Measurements from ENCODE around the gene UTP14C.
"Not testable (repeated sequence)": the region's sequence is repeated elsewhere in the genome, so short reads cannot be mapped to it uniquely, and the experiment has no call there.

The UTP14C gene

DNA sequence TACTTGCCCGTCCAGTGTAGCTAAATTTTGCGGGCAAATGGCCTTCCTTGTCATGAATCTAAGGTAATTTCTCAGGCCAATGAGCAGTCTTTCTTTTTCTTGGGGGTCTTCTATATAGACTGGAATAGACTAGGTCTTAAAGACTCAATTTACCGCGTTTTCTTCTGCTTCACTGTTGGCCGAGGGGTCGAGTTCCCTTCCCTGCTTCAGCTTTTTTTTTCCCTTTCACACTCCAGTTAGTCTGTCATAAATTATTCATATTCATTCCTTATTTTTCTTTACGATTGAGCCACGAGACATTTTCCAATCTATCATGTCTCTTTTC is 12.0 kb upstream of the UTP14C start:
- no peaks in the 10 kb centered on the region for H3K27me3 ChIP-seq (ENCODE audit: control insufficient read depth in 2 of 2, insufficient read depth in 2 of 2, low read length in 2 of 2)
- H3K36me3 ChIP-seq (ENCODE audit: control insufficient read depth in 2 of 2, insufficient read depth in 2 of 2, low read length in 2 of 2), result peaks cover 0 to under 1% of the 10 kb centered on the region in 2 donors
- peak overlapping the region; percentile 87 to 94 for H3K4me3 ChIP-seq (ENCODE audit: low read length in 2 of 2)
- no peaks in the 10 kb centered on the region for H3K9me3 ChIP-seq (ENCODE audit: control insufficient read depth in 2 of 2, low read length in 2 of 2)
- H3K4me1 ChIP-seq (ENCODE audit: control insufficient read depth in 2 of 2, insufficient read depth in 2 of 2, low read length in 2 of 2), result peaks cover 11 to 15% of the 10 kb centered on the region in 2 donors
- H3K9ac ChIP-seq (ENCODE audit: low read depth in 1 of 2, low read length in 2 of 2), result peak overlapping the region; percentile 81 to 85
- H3K27ac ChIP-seq (ENCODE audit: low read depth in 2 of 2, low read length in 2 of 2), result peak overlapping the region; percentile 34 to 52

DNA sequence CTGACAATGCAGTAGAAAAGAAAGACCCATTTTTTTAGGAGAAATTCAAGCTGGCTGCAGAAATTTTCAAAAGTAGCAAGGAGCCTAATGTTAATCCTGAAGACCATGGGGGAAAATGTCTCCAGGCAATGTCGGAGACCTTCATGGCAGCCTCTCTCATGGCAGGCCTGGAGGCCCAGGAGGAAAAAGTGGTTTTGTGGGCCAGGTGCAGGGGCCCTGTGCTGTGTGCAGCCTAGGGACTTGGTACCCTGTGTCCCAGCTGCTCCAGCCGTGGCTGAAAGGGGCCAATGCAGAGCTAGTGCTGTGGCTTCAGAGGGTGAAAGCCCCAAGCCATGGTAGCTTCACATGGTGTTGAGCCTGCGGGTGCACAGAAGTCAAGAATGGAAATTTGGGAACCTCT is 8.2 kb upstream of the UTP14C start:
- Histone ChIP-seq H3K36me3 (ENCODE audit: control insufficient read depth in 2 of 2, insufficient read depth in 2 of 2, low read length in 2 of 2) (peaks cover 1 to 25% of the 10 kb centered on the region in 2 donors), H3K9me3 (ENCODE audit: control insufficient read depth in 2 of 2, low read length in 2 of 2) (no peaks in the 10 kb centered on the region), H3K27ac (ENCODE audit: low read depth in 2 of 2, low read length in 2 of 2) (no peak overlapping the region), H3K4me1 (ENCODE audit: control insufficient read depth in 2 of 2, insufficient read depth in 2 of 2, low read length in 2 of 2) (peaks cover 5 to 10% of the 10 kb centered on the region in 2 donors), H3K27me3 (ENCODE audit: control insufficient read depth in 2 of 2, insufficient read depth in 2 of 2, low read length in 2 of 2) (no peaks in the 10 kb centered on the region), H3K4me3 (ENCODE audit: low read length in 2 of 2) (no peak overlapping the region), H3K9ac (ENCODE audit: low read depth in 1 of 2, low read length in 2 of 2) (no peak overlapping the region)

DNA sequence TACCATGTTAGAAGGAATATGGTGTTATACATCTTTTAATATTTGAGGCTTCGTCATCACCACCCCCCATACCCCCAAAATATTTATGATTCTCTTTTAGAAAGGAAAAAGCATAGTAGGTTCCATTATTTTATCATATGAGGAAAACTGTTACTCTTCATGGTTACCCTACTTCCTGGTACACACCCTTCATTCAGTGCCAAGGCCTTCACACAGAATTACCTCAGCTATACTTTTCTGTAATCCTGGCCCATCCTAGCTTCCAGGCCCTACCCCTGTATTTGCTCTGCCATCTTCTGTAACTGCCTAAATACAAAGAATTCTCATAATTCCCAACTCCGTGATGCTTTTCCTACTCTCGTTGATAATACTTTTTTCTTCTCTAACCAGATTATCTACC is 4.3 kb upstream of the UTP14C start:
- no peak overlapping the region for H3K27ac ChIP-seq (ENCODE audit: low read depth in 2 of 2, low read length in 2 of 2)
- peaks cover 14 to 48% of the 10 kb centered on the region in 2 donors for H3K36me3 ChIP-seq (ENCODE audit: control insufficient read depth in 2 of 2, insufficient read depth in 2 of 2, low read length in 2 of 2)
- H3K9ac ChIP-seq (ENCODE audit: low read depth in 1 of 2, low read length in 2 of 2), result no peak overlapping the region
- H3K4me3 ChIP-seq (ENCODE audit: low read length in 2 of 2), result no peak overlapping the region
- no peaks in the 10 kb centered on the region for H3K4me1 ChIP-seq (ENCODE audit: control insufficient read depth in 2 of 2, insufficient read depth in 2 of 2, low read length in 2 of 2)
- no peaks in the 10 kb centered on the region for H3K9me3 ChIP-seq (ENCODE audit: control insufficient read depth in 2 of 2, low read length in 2 of 2)
- H3K27me3 ChIP-seq (ENCODE audit: control insufficient read depth in 2 of 2, insufficient read depth in 2 of 2, low read length in 2 of 2), result no peaks in the 10 kb centered on the region

DNA sequence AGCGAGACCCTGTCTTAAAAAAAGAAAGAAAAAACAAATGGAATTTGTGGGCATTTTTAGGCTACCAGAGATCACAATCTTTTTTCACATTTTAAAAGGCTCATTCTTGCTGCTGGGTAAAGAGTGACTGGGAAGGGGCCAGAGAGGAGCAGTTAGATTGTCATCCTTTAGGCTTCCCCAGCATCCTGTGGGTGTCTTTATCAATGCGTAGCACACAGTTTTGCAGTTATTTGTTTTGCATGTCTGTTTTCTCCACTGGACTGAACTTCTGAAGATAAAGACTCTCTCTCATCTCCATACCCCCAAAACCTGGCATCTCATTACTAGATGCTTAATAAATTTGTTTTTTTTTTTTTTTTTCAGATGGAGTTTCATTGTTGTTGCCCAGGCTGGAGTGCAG is 2.1 kb upstream of the UTP14C start:
- no peak overlapping the region for H3K9ac ChIP-seq (ENCODE audit: low read depth in 1 of 2, low read length in 2 of 2)
- no peaks in the 10 kb centered on the region for H3K9me3 ChIP-seq (ENCODE audit: control insufficient read depth in 2 of 2, low read length in 2 of 2)
- peaks cover 18 to 64% of the 10 kb centered on the region in 2 donors for H3K36me3 ChIP-seq (ENCODE audit: control insufficient read depth in 2 of 2, insufficient read depth in 2 of 2, low read length in 2 of 2)
- no peaks in the 10 kb centered on the region for H3K4me1 ChIP-seq (ENCODE audit: control insufficient read depth in 2 of 2, insufficient read depth in 2 of 2, low read length in 2 of 2)
- H3K4me3 ChIP-seq (ENCODE audit: low read length in 2 of 2), result no peak overlapping the region
- no peak overlapping the region for H3K27ac ChIP-seq (ENCODE audit: low read depth in 2 of 2, low read length in 2 of 2)
- no peaks in the 10 kb centered on the region for H3K27me3 ChIP-seq (ENCODE audit: control insufficient read depth in 2 of 2, insufficient read depth in 2 of 2, low read length in 2 of 2)

DNA sequence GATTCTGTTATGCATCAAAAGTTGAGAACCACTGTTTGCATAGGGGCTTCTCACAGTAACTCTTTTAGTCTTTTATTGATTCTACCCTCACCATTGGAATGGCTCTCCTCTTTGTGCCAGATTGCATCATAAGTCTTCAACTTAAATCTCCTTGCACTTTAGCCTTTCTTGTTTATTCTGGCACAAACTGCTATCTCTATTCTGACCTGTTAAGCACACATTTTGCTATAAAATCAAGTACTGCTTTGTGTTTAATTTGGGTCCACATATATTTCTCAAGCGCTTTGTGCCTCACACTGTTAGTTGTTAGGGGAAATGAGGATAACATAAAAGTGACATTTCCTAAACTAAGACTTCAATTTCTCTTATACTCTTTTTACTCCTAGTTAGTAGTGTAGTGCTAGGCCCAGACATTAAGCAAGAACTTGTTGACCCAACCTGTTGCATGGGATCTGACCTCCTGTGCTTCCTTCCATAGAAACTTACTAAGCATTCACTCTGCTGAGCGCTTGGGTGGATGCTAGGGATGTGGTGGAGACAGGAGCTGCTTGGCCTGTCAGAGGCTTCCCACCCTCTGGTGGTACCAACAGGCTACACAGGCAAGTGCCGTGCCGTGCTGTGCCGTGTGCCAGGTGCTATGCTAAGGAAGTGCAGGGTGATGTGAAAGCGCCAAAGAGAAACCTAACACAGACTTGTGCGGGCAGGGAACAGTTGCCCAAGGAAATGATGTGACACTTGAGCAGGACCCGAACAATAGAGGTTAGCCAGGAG is 1.2 kb downstream of the UTP14C start:
- Histone ChIP-seq H3K36me3 (ENCODE audit: control insufficient read depth in 2 of 2, insufficient read depth in 2 of 2, low read length in 2 of 2) (peaks cover 22 to 51% of the 10 kb centered on the region in 2 donors), H3K9me3 (ENCODE audit: control insufficient read depth in 2 of 2, low read length in 2 of 2) (no peaks in the 10 kb centered on the region), H3K4me1 (ENCODE audit: control insufficient read depth in 2 of 2, insufficient read depth in 2 of 2, low read length in 2 of 2) (no peaks in the 10 kb centered on the region), H3K4me3 (ENCODE audit: low read length in 2 of 2) (no peak overlapping the region), H3K27me3 (ENCODE audit: control insufficient read depth in 2 of 2, insufficient read depth in 2 of 2, low read length in 2 of 2) (no peaks in the 10 kb centered on the region), H3K9ac (ENCODE audit: low read depth in 1 of 2, low read length in 2 of 2) (no peak overlapping the region), H3K27ac (ENCODE audit: low read depth in 2 of 2, low read length in 2 of 2) (no peak overlapping the region)

DNA sequence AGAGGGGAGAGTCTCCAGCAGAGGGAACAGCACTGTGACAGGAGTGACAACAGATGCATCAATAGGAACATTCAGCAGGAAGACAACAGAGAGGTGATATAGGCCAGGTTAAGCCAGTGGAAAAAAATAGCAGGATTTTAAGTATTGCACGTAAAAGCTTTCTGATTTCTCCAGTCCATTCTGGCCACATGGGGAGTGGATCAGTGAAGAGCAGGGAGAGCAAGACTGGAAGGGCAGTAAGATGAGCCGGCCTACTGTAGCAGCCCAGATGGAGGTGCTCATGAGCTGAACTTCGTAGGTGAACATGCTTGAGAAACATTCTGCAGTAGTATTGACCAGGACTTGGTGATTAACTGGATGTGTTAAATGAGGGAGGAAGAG is 1.7 kb downstream of the UTP14C start:
- H3K27me3 ChIP-seq (ENCODE audit: control insufficient read depth in 2 of 2, insufficient read depth in 2 of 2, low read length in 2 of 2), result no peaks in the 10 kb centered on the region
- no peak overlapping the region for H3K27ac ChIP-seq (ENCODE audit: low read depth in 2 of 2, low read length in 2 of 2)
- H3K9ac ChIP-seq (ENCODE audit: low read depth in 1 of 2, low read length in 2 of 2), result no peak overlapping the region
- peaks cover 21 to 45% of the 10 kb centered on the region in 2 donors for H3K36me3 ChIP-seq (ENCODE audit: control insufficient read depth in 2 of 2, insufficient read depth in 2 of 2, low read length in 2 of 2)
- H3K9me3 ChIP-seq (ENCODE audit: control insufficient read depth in 2 of 2, low read length in 2 of 2), result no peaks in the 10 kb centered on the region
- H3K4me1 ChIP-seq (ENCODE audit: control insufficient read depth in 2 of 2, insufficient read depth in 2 of 2, low read length in 2 of 2), result no peaks in the 10 kb centered on the region
- H3K4me3 ChIP-seq (ENCODE audit: low read length in 2 of 2), result no peak overlapping the region

DNA sequence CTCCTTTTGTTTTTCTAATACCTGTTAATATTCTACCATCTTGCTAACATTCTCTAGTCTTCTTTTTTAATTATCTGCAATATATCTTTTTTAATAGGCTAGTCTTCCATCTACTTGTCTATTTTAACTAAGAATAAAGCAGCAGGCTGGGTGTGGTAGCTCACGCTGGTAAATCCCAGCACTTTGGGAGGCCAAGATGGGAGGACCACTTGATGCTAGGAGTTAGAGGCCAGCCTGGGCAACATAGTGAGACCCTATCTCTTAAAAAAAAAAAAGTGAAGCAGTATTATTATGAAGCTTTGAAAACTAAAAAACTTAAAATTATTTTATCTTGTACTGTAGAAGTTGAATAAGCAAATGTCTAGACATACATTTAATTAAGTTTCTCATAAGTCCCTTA is 3.3 kb downstream of the UTP14C start:
- no peaks in the 10 kb centered on the region for H3K27me3 ChIP-seq (ENCODE audit: control insufficient read depth in 2 of 2, insufficient read depth in 2 of 2, low read length in 2 of 2)
- no peak overlapping the region for H3K9ac ChIP-seq (ENCODE audit: low read depth in 1 of 2, low read length in 2 of 2)
- no peaks in the 10 kb centered on the region for H3K4me1 ChIP-seq (ENCODE audit: control insufficient read depth in 2 of 2, insufficient read depth in 2 of 2, low read length in 2 of 2)
- H3K4me3 ChIP-seq (ENCODE audit: low read length in 2 of 2), result no peak overlapping the region
- no peak overlapping the region for H3K27ac ChIP-seq (ENCODE audit: low read depth in 2 of 2, low read length in 2 of 2)
- no peaks in the 10 kb centered on the region for H3K9me3 ChIP-seq (ENCODE audit: control insufficient read depth in 2 of 2, low read length in 2 of 2)
- H3K36me3 ChIP-seq (ENCODE audit: control insufficient read depth in 2 of 2, insufficient read depth in 2 of 2, low read length in 2 of 2), result peaks cover 15 to 34% of the 10 kb centered on the region in 2 donors

DNA sequence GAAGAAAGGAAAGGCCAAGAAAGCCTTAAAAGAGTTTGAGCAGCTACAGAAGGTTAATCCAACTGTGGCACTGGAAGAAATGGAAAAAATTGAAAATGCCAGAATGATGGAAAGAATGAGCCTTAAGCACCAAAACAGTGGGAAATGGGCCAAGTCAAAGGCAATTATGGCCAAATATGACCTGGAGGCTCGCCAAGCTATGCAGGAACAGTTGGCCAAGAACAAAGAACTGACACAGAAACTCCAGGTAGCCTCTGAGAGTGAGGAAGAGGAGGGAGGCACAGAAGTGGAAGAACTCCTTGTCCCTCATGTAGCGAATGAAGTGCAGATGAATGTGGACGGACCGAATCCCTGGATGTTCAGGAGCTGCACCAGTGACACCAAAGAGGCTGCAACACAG is 5.1 kb downstream of the UTP14C start:
- Histone ChIP-seq H3K4me1 (ENCODE audit: control insufficient read depth in 2 of 2, insufficient read depth in 2 of 2, low read length in 2 of 2) (no peaks in the 10 kb centered on the region), H3K9ac (ENCODE audit: low read depth in 1 of 2, low read length in 2 of 2) (no peak overlapping the region), H3K27ac (ENCODE audit: low read depth in 2 of 2, low read length in 2 of 2) (no peak overlapping the region), H3K4me3 (ENCODE audit: low read length in 2 of 2) (no peak overlapping the region), H3K36me3 (ENCODE audit: control insufficient read depth in 2 of 2, insufficient read depth in 2 of 2, low read length in 2 of 2) (peaks cover 9 to 26% of the 10 kb centered on the region in 2 donors), H3K27me3 (ENCODE audit: control insufficient read depth in 2 of 2, insufficient read depth in 2 of 2, low read length in 2 of 2) (no peaks in the 10 kb centered on the region), H3K9me3 (ENCODE audit: control insufficient read depth in 2 of 2, low read length in 2 of 2) (no peaks in the 10 kb centered on the region)

DNA sequence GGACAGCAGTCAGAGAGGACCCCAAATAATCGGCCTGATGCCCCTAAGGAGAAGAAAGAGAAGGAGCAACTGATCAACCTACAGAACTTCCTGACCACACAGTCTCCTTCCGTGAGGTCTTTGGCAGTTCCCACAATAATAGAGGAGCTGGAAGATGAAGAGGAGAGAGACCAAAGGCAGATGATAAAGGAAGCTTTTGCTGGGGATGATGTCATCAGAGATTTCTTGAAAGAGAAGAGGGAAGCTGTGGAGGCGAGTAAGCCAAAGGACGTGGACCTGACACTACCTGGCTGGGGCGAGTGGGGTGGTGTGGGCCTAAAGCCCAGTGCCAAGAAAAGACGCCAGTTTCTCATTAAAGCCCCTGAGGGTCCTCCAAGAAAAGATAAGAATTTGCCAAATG is 5.9 kb downstream of the UTP14C start:
- not testable (repeated sequence) for H3K27me3 ChIP-seq (ENCODE audit: control insufficient read depth in 2 of 2, insufficient read depth in 2 of 2, low read length in 2 of 2); H3K4me3 ChIP-seq (ENCODE audit: low read length in 2 of 2); H3K27ac ChIP-seq (ENCODE audit: low read depth in 2 of 2, low read length in 2 of 2); H3K9me3 ChIP-seq (ENCODE audit: control insufficient read depth in 2 of 2, low read length in 2 of 2); H3K4me1 ChIP-seq (ENCODE audit: control insufficient read depth in 2 of 2, insufficient read depth in 2 of 2, low read length in 2 of 2); H3K9ac ChIP-seq (ENCODE audit: low read depth in 1 of 2, low read length in 2 of 2)
- peaks cover 6 to 19% of the 10 kb centered on the region in 2 donors for H3K36me3 ChIP-seq (ENCODE audit: control insufficient read depth in 2 of 2, insufficient read depth in 2 of 2, low read length in 2 of 2)

DNA sequence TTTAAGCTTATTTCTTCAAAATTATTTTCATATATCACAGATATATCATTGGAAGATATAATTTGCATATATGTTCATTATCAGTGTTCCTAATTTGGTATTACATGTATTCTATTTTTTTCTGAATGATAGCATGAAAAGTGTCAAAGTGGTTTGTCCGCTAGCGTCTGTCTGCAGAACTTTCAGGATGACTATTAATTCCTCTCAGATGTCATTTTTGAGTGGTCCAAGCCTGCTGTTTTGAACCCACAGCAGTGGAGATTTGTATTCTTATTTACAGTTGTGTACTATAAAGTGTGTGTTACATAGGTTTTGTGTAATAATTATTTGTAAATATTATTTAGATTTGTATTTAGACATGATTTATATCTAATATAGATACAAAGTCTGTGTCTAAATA is 8.5 kb downstream of the UTP14C start:
- no peaks in the 10 kb centered on the region for H3K27me3 ChIP-seq (ENCODE audit: control insufficient read depth in 2 of 2, insufficient read depth in 2 of 2, low read length in 2 of 2)
- H3K4me1 ChIP-seq (ENCODE audit: control insufficient read depth in 2 of 2, insufficient read depth in 2 of 2, low read length in 2 of 2), result no peaks in the 10 kb centered on the region
- no peak overlapping the region for H3K27ac ChIP-seq (ENCODE audit: low read depth in 2 of 2, low read length in 2 of 2)
- H3K9me3 ChIP-seq (ENCODE audit: control insufficient read depth in 2 of 2, low read length in 2 of 2), result no peaks in the 10 kb centered on the region
- H3K9ac ChIP-seq (ENCODE audit: low read depth in 1 of 2, low read length in 2 of 2), result no peak overlapping the region
- peaks cover 4 to 5% of the 10 kb centered on the region in 2 donors for H3K36me3 ChIP-seq (ENCODE audit: control insufficient read depth in 2 of 2, insufficient read depth in 2 of 2, low read length in 2 of 2)
- H3K4me3 ChIP-seq (ENCODE audit: low read length in 2 of 2), result no peak overlapping the region

Data from mucosa of rectum (tissue), 2 donors.